HepG2 (cell line): ENCODE measurements around the gene OCLN.

Experiments used
- EZH2 ChIP-seq: conservative IDR thresholded peaks from 2 replicates; pipeline ENCODE4 v1.6.1; 2012; ENCODE audit warnings: mild to moderate bottlenecking, low read depth, low read length, moderate library complexity
- FIP1L1 ChIP-seq: fragments of 200-400 bp; formaldehyde crosslinking; IDR thresholded peaks from 2 replicates; pipeline ENCODE4 v1.6.1; 2018; ENCODE audit warnings: low read depth, mild to moderate bottlenecking, low read length, moderate library complexity, borderline replicate concordance; ENCODE audit not compliant: insufficient read depth
- KDM5B ChIP-seq: sonication (generic); formaldehyde crosslinking; IDR thresholded peaks from 2 replicates; pipeline ENCODE4 v1.4.0; 2020; ENCODE audit warnings: missing genetic modification reagents, mild to moderate bottlenecking, borderline replicate concordance
- NCOR1 ChIP-seq: fragments of 200-600 bp; sonication (generic); IDR thresholded peaks from 2 replicates; pipeline ENCODE4 v1.7.0; 2017; ENCODE audit warnings: antibody characterized with exemption, low read length, borderline replicate concordance
- NFATC3 ChIP-seq: sonication (generic); formaldehyde crosslinking; IDR thresholded peaks from 2 replicates; pipeline ENCODE4 v1.5.1; 2020; ENCODE audit warnings: mild to moderate bottlenecking, missing genetic modification reagents
- NFE2L2 ChIP-seq: fragments of 150-350 bp; IDR thresholded peaks from 2 replicates; pipeline ENCODE4 v1.6.1; 2014; ENCODE audit warnings: low read length
- NONO ChIP-seq, 2 experiments: fragments of 450-650 bp in 1 of 2; sonication (generic) in 1 of 2; formaldehyde crosslinking in 1 of 2; IDR thresholded peaks in 1 of 2; conservative IDR thresholded peaks in 1 of 2; 2 replicates each; pipeline versions ENCODE4 v1.6.1 to v1.8.0; 2017 to 2022; ENCODE audit warnings: mild to moderate bottlenecking in 1 of 2, missing genetic modification reagents in 1 of 2, moderate library complexity in 1 of 2
- TF ChIP-seq, protein P1 (sequence below): conservative IDR thresholded peaks from 2 replicates; pipeline ENCODE4 v1.6.1; 2018; ENCODE audit warnings: missing genetic modification reagents
- TF ChIP-seq, protein P2 (sequence below): fragments of 450-650 bp; IDR thresholded peaks from 2 replicates; pipeline ENCODE4 v1.6.1; 2016
- TF ChIP-seq, protein P3 (sequence below): IDR thresholded peaks from 2 replicates; pipeline ENCODE4 v1.6.1; 2016
- TF ChIP-seq, protein P4 (sequence below): sonication (generic); formaldehyde crosslinking; IDR thresholded peaks from 2 replicates; pipeline ENCODE4 v1.4.0; 2020; ENCODE audit warnings: missing genetic modification reagents, borderline replicate concordance
- TF ChIP-seq, protein P5 (sequence below): sonication (generic); formaldehyde crosslinking; IDR thresholded peaks from 2 replicates; pipeline ENCODE4 v1.5.0; 2020; ENCODE audit warnings: mild to moderate bottlenecking, missing genetic modification reagents, moderate library complexity

DNA sequence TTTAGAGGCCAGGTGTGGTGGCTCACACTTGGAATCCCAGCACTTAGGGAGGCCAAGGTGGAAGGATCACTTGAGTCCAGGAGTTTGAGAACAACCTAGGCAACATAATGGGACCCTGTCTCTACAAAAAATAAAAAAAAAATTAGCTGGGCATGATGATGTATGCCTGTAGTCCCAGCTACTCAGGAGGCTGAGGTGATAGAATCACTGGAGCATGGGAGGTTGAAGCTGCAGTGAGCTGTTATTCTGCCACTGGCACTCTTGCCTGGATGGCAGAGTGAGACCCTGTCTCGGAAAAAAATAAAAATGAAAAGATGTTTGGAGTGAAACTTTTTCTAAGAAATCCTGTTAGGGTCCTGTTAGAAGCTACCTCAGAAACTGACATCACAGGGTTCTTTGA, 24.2 kb downstream of the OCLN start:
- TF ChIP-seq, protein P1, sequence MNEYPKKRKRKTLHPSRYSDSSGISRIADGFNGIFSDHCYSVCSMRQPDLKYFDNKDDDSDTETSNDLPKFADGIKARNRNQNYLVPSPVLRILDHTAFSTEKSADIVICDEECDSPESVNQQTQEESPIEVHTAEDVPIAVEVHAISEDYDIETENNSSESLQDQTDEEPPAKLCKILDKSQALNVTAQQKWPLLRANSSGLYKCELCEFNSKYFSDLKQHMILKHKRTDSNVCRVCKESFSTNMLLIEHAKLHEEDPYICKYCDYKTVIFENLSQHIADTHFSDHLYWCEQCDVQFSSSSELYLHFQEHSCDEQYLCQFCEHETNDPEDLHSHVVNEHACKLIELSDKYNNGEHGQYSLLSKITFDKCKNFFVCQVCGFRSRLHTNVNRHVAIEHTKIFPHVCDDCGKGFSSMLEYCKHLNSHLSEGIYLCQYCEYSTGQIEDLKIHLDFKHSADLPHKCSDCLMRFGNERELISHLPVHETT (CRISPR knock-in tag) = no peak
- TF ChIP-seq NFATC3 (CRISPR knock-in tag) (no peak), NCOR1 (no peak), KDM5B (CRISPR knock-in tag) (no peak), NONO (IDR thresholded peaks at IDR 0.05) (no peak), NONO (CRISPR knock-in tag; conservative IDR thresholded peaks at IDR 0.05) (no peak), FIP1L1 (no peak), NFE2L2 (no peak), EZH2 (no peak)
- TF ChIP-seq, protein P2, sequence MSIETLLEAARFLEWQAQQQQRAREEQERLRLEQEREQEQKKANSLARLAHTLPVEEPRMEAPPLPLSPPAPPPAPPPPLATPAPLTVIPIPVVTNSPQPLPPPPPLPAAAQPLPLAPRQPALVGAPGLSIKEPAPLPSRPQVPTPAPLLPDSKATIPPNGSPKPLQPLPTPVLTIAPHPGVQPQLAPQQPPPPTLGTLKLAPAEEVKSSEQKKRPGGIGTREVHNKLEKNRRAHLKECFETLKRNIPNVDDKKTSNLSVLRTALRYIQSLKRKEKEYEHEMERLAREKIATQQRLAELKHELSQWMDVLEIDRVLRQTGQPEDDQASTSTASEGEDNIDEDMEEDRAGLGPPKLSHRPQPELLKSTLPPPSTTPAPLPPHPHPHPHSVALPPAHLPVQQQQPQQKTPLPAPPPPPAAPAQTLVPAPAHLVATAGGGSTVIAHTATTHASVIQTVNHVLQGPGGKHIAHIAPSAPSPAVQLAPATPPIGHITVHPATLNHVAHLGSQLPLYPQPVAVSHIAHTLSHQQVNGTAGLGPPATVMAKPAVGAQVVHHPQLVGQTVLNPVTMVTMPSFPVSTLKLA = no peak
- TF ChIP-seq, protein P3, sequence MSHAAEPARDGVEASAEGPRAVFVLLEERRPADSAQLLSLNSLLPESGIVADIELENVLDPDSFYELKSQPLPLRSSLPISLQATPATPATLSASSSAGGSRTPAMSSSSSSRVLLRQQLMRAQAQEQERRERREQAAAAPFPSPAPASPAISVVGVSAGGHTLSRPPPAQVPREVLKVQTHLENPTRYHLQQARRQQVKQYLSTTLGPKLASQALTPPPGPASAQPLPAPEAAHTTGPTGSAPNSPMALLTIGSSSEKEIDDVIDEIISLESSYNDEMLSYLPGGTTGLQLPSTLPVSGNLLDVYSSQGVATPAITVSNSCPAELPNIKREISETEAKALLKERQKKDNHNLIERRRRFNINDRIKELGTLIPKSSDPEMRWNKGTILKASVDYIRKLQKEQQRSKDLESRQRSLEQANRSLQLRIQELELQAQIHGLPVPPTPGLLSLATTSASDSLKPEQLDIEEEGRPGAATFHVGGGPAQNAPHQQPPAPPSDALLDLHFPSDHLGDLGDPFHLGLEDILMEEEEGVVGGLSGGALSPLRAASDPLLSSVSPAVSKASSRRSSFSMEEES = no peak
- TF ChIP-seq, protein P4, sequence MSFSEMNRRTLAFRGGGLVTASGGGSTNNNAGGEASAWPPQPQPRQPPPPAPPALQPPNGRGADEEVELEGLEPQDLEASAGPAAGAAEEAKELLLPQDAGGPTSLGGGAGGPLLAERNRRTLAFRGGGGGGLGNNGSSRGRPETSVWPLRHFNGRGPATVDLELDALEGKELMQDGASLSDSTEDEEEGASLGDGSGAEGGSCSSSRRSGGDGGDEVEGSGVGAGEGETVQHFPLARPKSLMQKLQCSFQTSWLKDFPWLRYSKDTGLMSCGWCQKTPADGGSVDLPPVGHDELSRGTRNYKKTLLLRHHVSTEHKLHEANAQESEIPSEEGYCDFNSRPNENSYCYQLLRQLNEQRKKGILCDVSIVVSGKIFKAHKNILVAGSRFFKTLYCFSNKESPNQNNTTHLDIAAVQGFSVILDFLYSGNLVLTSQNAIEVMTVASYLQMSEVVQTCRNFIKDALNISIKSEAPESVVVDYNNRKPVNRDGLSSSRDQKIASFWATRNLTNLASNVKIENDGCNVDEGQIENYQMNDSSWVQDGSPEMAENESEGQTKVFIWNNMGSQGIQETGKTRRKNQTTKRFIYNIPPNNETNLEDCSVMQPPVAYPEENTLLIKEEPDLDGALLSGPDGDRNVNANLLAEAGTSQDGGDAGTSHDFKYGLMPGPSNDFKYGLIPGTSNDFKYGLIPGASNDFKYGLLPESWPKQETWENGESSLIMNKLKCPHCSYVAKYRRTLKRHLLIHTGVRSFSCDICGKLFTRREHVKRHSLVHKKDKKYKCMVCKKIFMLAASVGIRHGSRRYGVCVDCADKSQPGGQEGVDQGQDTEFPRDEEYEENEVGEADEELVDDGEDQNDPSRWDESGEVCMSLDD = no peak
- TF ChIP-seq, protein P5, sequence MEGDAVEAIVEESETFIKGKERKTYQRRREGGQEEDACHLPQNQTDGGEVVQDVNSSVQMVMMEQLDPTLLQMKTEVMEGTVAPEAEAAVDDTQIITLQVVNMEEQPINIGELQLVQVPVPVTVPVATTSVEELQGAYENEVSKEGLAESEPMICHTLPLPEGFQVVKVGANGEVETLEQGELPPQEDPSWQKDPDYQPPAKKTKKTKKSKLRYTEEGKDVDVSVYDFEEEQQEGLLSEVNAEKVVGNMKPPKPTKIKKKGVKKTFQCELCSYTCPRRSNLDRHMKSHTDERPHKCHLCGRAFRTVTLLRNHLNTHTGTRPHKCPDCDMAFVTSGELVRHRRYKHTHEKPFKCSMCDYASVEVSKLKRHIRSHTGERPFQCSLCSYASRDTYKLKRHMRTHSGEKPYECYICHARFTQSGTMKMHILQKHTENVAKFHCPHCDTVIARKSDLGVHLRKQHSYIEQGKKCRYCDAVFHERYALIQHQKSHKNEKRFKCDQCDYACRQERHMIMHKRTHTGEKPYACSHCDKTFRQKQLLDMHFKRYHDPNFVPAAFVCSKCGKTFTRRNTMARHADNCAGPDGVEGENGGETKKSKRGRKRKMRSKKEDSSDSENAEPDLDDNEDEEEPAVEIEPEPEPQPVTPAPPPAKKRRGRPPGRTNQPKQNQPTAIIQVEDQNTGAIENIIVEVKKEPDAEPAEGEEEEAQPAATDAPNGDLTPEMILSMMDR = no peak
